ENCODE results near the gene HTRA2.

Gene HTRA2

DNA sequence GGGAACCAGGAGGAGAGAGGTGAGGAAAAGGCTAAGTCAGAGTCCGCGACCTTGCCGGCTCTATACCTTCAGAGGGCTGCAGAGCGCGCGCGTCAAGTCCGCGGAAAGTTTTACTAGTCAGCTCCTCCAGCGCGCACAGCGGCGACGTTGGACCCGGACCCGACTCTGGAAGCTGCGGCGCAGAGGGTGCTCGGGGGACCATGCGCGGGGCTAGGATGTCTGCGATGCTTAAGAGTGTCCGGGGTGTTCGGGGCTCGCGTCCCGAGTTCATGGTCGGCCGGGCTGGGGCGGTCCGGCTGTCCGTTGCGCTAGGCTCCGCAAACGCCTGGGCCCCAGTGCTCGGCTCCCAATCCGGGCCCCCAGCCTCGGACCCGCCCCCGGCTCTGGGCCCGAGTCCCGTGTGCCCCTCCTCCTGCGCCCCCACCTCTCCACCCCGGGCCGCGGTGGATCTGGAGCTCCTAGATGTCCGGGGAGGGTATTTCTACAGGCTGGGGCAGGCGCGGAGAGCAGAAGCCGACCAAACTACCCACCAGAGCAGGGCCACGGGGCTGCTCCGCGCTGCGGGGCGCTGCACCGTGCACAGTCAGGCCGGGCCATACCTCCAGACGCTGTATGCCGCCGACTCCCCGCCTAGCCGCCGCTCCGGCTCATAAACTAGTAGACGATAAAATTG is 30.3 kb upstream of the HTRA2 start, which contains the start of gene LBX2:
LBX2 (minus strand) TSS at position 337 of the 673 bp plus-strand sequence; CDS start at position 271, 66 bp downstream.
- no peaks in the 10 kb centered on the region for H3K9me3 ChIP-seq (ENCODE audit: low read depth, low read length)
- H3K27ac ChIP-seq, result no peak within 1 kb of the TSS
- no peaks in the 10 kb centered on the region for H3K36me3 ChIP-seq (ENCODE audit: insufficient read depth, low read length)
- peak within 1 kb of the TSS; percentile 64 for H3K9ac ChIP-seq (ENCODE audit: insufficient read length)
- TF ChIP-seq POLR2AphosphoS5 (IDR thresholded peaks at IDR 0.05; ENCODE audit: borderline replicate concordance, low read depth, low read length), result no peak
- TF ChIP-seq FOXP2 (optimal IDR thresholded peaks at IDR 0.05; ENCODE audit: control extremely low read depth, extremely low read length, insufficient read depth), result no peak
- no peak for TF ChIP-seq EZH2 (IDR thresholded peaks at IDR 0.05)
- H3K4me3 ChIP-seq, result peak within 1 kb of the TSS; percentile 81
- DNase-seq (ENCODE audit: low read depth, low spot score), result no peak

DNA sequence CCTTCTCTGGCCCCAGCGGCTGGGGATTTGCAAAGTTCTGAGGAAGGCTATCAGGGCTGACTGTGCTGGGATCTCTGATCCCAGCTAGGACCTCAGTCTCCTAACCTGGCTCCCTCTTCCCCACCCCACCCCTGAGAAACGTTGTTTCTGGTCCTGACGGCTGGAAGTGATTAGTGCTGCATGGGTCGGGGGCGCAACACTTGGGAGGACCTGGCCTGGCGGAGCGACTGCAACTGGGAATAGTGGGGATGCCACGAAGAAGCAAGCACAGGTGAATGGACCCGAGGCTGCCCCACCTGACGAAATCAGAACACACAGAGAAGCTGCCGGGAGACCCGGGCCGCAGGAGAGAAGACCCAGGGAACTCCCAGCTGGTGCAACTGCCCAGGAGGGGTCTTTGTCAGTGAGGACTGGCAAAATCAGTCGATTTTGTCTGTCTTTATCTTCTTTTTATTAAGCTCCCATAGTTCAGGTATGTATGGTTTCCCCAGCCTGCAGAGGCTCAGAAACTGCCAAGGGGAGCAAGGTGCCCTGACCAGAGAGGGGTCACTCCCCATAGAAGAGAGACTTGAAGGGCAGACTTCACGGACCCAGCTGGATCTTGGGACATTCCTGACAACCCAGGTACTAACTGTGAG is 29.7 kb upstream of the HTRA2 start:
- Histone ChIP-seq H3K4me3 (peak overlapping the region; percentile 81), H3K9me3 (ENCODE audit: low read depth, low read length) (no peaks in the 10 kb centered on the region), H3K9ac (ENCODE audit: insufficient read length) (no peak overlapping the region), H3K36me3 (ENCODE audit: insufficient read depth, low read length) (peaks cover 2% of the 10 kb centered on the region), H3K27ac (no peak overlapping the region)
- TF ChIP-seq FOXP2 (optimal IDR thresholded peaks at IDR 0.05; ENCODE audit: control extremely low read depth, extremely low read length, insufficient read depth) (no peak), EZH2 (IDR thresholded peaks at IDR 0.05) (no peak), POLR2AphosphoS5 (IDR thresholded peaks at IDR 0.05; ENCODE audit: borderline replicate concordance, low read depth, low read length) (no peak)
- DNase-seq (ENCODE audit: low read depth, low spot score), result no peak

DNA sequence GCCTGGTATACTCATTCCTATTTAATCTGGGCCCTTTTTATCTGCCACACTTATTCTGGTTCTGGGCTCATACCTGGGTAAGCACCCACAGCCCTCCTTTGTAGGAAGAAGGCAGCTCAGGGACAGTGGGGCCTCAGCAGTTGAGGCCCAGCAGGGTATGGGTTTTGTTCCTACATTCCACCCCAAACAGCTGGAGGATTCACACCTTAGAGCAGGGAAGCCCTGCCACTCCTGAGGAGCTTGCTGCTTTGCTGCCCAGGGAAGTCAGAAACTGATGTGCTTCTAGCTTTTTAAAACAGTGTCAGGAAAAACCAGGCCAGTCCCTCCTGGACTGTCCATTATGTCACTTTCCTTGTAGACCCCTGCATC is 29.2 kb upstream of the HTRA2 start:
- H3K9me3 ChIP-seq (ENCODE audit: low read depth, low read length), result no peaks in the 10 kb centered on the region
- no peak overlapping the region for H3K9ac ChIP-seq (ENCODE audit: insufficient read length)
- H3K4me3 ChIP-seq, result no peak overlapping the region
- no peak overlapping the region for H3K27ac ChIP-seq
- no peak for DNase-seq (ENCODE audit: low read depth, low spot score)
- no peak for TF ChIP-seq FOXP2 (optimal IDR thresholded peaks at IDR 0.05; ENCODE audit: control extremely low read depth, extremely low read length, insufficient read depth)
- no peak for TF ChIP-seq POLR2AphosphoS5 (IDR thresholded peaks at IDR 0.05; ENCODE audit: borderline replicate concordance, low read depth, low read length)
- peaks cover 7% of the 10 kb centered on the region for H3K36me3 ChIP-seq (ENCODE audit: insufficient read depth, low read length)

DNA sequence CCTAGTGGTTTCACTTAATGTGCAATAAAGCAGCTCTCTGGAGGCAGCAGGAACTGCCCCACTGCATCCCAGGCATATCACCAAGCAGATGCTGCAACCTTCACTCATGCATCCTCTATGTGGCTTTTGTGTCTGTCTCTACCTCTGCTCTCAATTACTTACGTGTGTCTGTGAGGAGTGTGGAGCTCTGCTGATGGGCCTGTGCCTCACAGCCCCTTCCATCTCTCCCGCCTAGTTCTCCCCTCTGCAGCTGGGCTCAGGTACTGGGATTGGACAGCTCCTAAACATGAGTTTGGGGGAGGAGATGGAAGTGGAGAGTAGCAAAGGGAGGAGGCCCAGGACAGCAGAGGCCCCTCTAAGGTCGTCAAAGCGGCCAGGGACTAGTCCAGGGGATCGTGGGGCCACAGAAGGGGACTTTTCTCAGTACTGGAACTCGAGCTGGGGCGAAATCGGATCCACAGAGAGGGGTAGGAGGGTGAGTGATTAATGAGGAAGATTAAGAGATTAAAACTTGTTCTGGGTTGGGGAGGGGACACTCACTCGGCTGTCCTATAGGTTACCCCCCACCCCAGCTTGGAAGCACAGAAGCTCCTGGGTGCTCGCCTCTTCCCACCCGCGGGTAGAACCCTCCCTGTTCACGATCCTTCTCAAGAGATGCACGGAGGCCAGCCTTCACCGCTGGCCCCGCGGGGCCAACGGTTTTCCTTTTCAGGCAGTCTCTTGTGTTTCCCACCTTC is 28.2 kb upstream of the HTRA2 start:
- Histone ChIP-seq H3K36me3 (ENCODE audit: insufficient read depth, low read length) (peaks cover 14% of the 10 kb centered on the region), H3K9ac (ENCODE audit: insufficient read length) (no peak overlapping the region), H3K9me3 (ENCODE audit: low read depth, low read length) (no peaks in the 10 kb centered on the region), H3K4me3 (no peak overlapping the region), H3K27ac (no peak overlapping the region)
- TF ChIP-seq EZH2 (IDR thresholded peaks at IDR 0.05) (no peak), FOXP2 (optimal IDR thresholded peaks at IDR 0.05; ENCODE audit: control extremely low read depth, extremely low read length, insufficient read depth) (no peak), POLR2AphosphoS5 (IDR thresholded peaks at IDR 0.05; ENCODE audit: borderline replicate concordance, low read depth, low read length) (no peak)
- DNase-seq (ENCODE audit: low read depth, low spot score), result no peak

DNA sequence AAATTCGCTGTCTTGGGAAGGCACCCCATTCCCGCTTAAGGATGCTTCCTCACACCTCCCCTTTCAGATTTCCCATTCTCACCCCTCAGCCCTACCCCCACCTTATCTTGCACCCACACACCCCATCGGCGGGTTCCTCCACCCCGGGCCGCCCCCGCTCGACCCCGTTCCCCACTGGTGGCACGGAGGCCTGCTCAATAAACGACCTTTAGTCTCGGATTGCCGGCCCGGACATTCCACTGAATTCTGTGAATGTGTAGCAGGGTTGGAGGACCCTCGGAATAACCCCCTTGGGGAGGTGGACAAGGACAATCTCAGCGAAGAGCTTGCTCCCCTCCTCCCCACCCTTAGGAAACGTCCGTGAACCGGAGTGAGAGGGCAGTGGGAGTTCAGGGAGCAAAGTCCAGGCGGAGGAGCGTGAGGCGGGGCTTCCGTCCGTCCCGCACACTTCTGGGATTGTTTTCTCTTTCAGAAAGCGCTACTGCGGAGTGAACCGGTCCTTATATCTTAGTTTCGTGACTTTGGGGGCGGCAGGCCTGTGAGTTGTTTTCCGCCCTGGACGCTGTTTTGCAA is 27.5 kb upstream of the HTRA2 start:
- Histone ChIP-seq H3K36me3 (ENCODE audit: insufficient read depth, low read length) (peaks cover 17% of the 10 kb centered on the region), H3K27ac (no peak overlapping the region), H3K9me3 (ENCODE audit: low read depth, low read length) (no peaks in the 10 kb centered on the region), H3K9ac (ENCODE audit: insufficient read length) (no peak overlapping the region), H3K4me3 (no peak overlapping the region)
- TF ChIP-seq POLR2AphosphoS5 (IDR thresholded peaks at IDR 0.05; ENCODE audit: borderline replicate concordance, low read depth, low read length) (no peak), FOXP2 (optimal IDR thresholded peaks at IDR 0.05; ENCODE audit: control extremely low read depth, extremely low read length, insufficient read depth) (no peak), EZH2 (IDR thresholded peaks at IDR 0.05) (no peak)
- DNase-seq (ENCODE audit: low read depth, low spot score), result no peak

DNA sequence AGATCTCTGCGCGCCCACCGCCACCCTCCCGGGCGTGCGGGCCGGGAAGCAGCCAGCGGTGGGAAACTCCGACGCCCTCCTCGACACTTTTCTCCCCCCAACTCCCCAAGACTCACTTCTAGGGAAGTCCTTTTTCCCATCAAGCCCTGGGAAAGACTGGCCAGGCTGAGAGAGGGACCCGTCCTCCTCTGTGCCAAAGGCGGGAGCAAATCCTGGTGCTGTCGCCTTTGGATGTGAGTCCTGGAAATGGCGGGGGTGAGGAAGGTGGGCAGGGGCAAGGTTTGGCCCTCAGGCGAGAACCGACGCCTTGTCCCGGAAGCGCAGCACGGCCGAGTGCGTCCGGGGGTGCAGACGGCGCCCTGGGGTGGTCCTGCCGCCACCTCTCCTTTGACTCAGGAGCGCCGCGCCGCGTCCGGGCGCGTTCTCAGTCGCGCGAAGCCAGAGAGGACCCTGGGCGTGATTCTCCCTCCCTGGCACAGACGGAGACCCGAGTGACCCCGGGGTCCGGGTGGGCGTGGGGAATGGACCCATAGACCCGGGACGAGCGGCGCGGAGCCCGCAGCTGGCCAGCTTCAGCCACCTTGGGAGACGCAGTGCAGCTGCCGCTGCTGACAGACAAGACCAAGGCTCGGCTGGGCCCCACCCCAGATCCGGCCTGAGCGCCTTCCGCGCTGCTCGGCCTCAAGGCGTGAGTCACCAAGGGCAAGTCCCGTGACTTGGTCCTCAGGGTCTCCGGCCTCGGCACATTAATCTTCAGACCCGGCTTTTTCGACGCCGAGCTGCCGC is 26.8 kb upstream of the HTRA2 start:
- H3K9me3 ChIP-seq (ENCODE audit: low read depth, low read length), result no peaks in the 10 kb centered on the region
- TF ChIP-seq EZH2 (IDR thresholded peaks at IDR 0.05) (no peak), FOXP2 (optimal IDR thresholded peaks at IDR 0.05; ENCODE audit: control extremely low read depth, extremely low read length, insufficient read depth) (no peak), POLR2AphosphoS5 (IDR thresholded peaks at IDR 0.05; ENCODE audit: borderline replicate concordance, low read depth, low read length) (no peak)
- H3K4me3 ChIP-seq, result no peak overlapping the region
- H3K9ac ChIP-seq (ENCODE audit: insufficient read length), result no peak overlapping the region
- peaks cover 17% of the 10 kb centered on the region for H3K36me3 ChIP-seq (ENCODE audit: insufficient read depth, low read length)
- no peak overlapping the region for H3K27ac ChIP-seq
- DNase-seq (ENCODE audit: low read depth, low spot score), result no peak

DNA sequence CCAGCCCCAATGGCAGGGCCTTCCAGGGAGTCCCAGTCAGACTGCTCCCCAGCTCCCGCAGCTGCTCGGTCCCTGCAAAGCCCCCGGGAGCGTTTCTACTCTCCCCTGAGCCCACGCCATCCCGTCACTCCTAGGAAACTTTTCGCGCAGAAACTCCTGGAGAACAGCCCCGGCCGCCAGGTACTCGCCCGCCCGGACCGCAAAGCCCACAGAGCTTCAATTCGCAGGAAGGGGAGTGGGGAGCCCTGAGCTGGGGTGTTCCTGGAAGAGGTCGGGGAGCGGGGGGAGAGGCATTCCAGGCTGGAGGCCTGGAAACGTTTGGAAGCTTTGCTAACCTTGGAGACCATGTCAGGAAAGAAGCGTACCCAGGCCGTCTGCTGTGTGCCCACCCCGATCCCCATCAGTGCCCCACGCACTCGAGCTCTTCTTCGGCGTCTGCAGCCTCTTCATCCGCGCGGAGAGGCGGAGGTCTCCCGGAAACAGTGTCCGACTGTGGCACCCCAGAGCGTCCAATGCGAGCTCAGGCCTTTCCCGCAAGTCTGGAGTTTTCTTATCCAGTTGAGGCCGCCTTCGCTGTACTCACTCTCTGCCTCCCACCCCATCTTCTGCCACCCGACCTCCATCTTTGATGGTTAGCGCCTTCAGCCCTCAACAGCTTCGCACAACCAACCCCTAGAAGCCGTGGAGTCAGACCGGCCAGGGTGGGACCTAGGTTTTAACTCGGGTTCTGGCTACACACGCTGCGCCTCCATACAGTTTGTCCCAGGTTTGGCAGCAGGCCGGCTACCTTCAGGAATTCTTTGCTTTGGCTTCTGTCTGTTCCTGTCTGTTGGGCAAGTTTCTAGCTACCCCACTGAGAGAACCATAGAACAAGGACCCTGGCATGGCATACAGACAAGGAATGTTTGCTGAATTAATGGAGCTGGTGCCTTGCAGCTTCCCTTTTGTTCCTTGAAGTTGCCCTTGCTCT is 25.9 kb upstream of the HTRA2 start:
- TF ChIP-seq POLR2AphosphoS5 (IDR thresholded peaks at IDR 0.05; ENCODE audit: borderline replicate concordance, low read depth, low read length), result no peak
- TF ChIP-seq EZH2 (IDR thresholded peaks at IDR 0.05), result no peak
- TF ChIP-seq FOXP2 (optimal IDR thresholded peaks at IDR 0.05; ENCODE audit: control extremely low read depth, extremely low read length, insufficient read depth), result no peak
- H3K4me3 ChIP-seq, result no peak overlapping the region
- no peak overlapping the region for H3K27ac ChIP-seq
- H3K36me3 ChIP-seq (ENCODE audit: insufficient read depth, low read length), result peaks cover 17% of the 10 kb centered on the region
- no peak overlapping the region for H3K9ac ChIP-seq (ENCODE audit: insufficient read length)
- no peaks in the 10 kb centered on the region for H3K9me3 ChIP-seq (ENCODE audit: low read depth, low read length)
- no peak for DNase-seq (ENCODE audit: low read depth, low spot score)

All from SK-N-MC (cell line).